Measurements from ENCODE around the gene EPN2.
A peak's percentile ranks its signal among the peaks of the same experiment; 100 is the strongest.

Gene EPN2

DNA sequence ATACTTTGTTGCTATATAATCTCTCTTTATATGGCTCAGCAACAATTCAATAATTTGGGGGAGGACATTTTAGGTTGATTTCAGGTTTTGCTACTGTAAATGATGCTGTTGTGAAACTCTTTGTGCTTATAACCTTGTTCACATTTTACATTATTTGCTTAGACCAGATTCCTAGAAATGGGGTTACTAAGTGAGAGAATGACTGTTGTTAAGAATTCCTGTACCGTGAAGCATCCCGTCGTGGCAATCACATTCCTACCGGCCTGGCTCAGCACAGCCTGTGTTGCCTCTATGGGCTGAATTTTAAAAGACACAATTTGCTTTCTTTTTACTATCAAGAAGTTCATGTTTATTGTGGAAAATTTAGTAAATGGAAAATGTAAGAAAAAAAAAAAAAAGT is 94.0 kb downstream of the EPN2 start:
- no peak for DNase-seq (ENCODE audit: low spot score)

DNA sequence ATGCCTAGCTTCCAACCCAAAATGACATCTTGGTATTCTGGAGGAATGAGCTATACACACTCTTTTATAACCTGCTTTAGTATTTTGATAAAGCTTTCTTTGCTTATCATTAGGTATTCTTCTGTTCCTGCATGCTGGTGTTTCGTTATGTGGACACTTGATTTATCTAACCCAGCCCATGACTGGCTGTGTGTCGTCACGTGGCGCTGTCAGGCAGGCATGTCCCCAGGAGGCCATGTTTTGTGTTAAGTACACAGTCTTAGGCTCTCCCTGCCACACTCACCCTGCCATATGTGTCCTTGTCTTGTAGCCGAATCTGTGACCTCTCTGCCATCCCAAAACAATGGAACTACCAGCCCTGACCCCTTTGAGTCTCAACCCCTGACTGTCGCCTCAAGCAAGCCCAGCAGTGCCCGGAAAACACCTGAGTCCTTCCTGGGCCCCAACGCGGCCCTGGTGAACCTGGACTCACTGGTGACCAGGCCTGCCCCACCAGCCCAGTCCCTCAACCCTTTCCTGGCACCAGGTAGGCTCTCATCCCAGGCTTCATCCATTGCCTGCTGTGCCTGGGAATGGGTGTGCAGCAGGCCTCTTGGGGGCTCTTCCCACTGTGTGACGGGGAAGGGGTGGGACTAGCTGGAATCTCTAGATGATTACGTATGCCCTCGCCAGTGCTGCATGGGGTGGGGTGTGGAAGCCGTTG is 94.5 kb downstream of the EPN2 start:
- DNase-seq (ENCODE audit: low spot score) = no peak

DNA sequence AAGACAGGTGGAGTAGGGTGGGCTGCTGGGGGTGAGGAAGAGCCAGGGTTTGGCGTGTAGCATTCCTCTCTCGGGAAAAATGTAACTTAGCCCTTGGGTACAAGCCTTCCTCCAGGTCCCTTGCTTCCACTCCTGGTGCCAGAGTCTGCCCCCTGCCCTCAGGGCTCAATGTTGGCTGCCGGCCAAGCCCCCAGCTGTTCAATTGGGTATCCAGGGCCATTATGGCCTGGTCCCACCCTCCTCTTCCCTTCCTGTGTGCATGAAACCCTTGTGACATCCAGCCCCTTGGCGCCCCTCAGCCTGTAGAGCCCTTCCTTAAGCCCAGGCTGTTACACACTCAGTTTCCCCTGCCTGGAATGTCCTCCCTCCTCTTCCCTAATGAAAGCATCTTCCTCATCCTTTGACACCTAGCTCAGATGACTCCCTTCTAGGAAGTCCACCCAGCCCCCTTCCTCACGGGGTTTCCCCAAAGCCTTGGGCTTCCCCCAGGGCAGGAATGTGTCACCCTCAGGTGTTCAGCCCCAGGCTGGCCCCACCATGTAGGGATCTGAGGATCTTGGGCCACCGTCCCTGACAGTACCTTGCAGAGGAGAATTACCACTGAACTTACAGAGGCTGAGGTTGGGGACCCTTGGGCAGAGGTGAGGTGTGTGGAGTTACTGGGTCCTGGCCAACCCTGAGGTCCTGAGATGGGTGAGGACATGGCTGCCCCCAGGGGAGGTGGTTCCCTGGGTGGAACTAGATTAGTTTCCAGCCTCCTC is 95.4 kb downstream of the EPN2 start:
- DNase-seq (ENCODE audit: low spot score) = no peak

DNA sequence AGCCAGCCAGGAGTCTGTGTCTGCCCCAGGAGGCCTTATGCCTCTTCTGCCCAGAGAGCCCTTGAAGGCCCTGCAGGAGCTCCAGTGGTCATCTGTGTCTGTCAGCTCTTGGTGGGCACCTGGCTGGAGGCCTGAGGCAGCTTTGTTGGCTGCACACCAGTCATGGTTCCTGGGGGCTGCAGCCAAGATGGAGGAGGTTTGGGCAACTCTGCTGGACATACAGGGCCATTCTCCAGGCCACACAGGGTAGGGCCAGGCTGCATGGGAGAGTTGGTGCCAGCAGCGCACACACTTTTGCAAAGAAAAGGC is 95.9 kb downstream of the EPN2 start:
- DNase-seq (ENCODE audit: low spot score) = no peak

DNA sequence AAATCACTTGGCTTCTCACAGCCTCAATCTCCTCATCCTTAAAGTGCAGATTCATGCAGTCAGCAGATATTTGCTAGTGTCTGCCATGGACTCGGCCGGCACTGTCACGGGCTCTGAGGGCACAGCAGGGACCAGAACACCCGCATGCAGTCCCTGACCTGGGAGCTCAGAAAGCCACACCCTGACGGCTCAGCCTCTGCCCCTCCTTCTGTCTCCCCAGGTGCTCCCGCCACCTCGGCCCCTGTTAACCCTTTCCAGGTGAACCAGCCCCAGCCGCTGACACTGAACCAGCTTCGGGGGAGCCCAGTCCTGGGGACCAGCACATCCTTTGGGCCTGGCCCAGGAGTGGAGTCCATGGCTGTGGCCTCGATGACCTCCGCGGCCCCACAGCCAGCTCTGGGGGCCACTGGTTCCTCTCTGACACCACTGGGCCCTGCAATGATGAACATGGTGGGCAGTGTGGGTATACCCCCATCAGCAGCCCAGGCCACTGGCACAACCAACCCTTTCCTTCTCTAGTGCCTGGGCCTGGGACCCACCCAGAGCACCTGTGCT is 96.6 kb downstream of the EPN2 start:
- DNase-seq (ENCODE audit: low spot score) = no peak

DNA sequence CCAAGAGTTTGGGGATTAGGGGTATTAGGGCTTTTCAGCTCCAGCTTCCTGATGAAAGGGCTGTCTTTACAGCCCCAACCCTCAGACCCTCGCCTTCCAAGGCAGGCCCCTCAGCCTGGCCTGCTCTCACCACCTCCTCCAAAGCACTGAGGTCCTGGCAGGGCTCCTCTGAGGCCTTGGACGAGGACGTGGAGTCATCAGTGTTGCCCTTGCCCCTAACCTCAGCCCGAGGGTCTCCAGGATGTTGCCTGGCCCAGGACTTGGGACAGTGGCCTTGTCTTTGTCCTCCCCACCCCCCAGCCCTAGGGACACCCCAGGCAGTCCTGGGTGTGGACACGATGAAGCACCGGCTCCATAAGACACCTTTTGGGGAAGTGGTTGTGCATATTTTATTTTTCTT is 97.2 kb downstream of the EPN2 start:
- no peak for DNase-seq (ENCODE audit: low spot score)

DNA sequence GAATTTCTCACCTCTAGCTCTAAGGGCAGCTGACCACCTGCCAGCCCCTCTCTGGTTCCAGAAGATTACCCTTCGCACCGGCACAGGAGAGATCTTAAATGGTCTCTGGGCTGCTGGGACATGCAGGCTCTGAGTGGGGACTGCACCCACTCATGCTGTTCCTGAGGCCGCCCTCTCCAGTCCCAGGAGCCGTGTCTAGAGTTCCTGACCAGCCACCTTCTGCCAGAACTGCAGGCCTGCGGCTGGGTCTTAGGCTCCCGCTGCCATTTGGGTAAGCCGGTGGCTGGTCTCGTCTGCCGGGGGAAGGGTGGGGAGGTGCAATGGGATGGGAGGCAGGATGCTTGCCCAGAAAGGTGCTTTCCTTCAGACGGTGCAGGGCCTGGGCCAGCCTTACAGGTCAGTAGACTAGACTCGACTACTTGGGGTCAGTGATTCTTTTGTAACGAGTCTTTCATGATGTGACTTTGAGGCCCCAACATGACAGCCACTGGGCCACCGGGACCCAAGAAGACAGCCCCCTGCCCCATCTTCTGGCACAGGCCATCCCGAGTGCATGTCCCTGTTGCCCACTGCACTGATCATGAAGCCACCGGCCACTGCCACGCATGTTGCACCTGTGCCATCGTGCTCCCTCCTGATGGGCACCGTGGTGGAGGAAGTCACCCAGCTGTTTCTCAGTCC is 98.9 kb downstream of the EPN2 start:
- no peak for DNase-seq (ENCODE audit: low spot score)

DNA sequence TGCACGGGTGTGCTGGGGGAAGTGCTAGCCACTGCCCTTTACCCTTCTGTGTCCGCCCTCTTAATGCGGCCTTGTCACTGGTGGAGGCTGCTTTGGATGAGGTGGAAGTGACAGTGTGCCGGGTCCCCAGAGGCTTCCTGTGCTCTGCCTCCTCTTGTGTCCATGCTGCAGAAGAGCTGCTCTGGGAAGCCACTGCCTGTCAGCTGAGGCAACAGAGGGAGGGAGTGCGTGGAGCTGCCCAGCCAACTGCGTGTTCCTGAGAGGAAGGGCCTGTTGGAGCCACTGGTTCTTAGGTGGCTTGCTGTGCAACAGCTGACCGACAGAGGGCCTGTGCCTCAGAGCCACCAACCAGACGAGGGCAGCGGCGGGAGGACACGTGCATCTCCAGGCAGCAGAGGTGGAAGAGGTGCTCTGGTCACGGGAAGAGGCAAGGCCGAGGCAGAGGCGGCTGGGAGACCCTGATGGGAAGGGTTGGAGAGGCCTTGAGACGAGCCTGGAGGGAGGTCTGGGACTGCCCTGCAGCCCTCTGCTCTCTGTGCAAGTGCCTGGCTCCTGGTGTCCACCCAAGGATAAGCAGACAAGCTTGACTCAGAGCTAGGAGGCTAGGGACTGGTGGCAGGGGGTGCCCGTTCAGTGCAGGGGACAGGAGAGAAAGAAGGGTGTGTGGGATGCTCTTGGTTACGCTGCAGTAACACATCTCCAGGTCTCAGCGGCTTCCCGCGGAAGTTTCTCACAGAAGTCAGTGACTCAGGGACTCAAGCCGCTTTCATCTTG is 100.0 kb downstream of the EPN2 start:
- DNase-seq (ENCODE audit: low spot score) = peak; percentile 64

DNA sequence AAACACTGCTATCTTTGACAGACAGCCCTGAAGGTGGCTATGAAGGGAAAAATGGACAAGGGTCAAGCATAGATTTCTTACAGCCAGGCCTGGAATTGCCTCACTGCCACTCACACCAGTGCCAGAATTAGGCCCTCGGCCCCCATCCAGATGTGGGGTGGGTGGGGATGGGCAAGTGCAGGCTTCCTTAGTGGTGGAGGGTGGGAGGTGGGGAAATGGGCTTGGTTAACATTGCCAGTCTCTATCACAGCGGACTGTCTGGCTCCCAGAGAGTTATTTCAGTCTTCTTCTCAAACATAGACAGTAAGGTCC is 100.5 kb downstream of the EPN2 start:
- no peak for DNase-seq (ENCODE audit: low spot score)

DNA sequence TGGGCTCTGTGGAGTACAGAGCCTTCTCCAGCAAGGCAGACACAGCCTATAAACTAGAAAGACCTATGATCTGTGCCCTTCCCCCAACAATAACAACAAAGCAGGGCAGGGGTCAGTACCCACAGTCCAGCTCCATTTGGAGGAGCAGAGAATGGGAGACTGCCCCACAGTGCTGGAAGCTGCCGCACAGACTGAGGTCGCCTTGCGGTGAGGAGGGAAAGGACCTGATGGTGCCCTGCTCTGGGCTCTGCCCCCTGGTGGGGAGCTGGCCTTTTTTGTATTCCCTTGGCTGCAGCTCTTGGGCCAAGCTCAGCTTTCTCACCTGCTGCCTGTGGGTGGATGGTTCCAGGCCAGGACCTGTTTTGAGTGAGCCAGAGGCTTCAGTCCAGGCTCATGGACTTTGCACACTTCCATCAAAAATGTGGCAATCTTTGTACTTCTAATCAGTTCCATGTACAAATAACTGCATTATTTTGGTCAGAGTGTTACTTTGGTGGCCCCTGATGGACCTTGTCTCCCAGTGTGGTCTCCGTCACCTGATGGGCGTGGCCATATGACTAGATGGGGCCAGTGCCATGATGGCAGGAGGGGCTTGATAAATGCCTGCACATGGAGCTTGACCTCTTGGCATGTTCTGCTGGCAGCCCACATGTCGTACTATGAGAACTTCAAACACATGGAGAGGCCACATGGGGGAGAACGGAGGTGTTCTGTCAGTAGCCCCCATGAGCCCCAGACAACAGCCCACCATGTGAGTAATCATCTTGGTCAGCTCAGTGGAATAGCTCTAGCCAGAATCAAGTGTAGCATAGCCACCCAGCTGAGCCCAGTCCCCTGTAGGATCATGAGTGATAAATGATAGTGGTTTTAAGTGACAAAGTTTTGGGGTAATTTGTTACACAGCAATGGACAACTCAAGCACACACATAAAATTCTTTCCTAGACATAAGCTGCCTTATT is 101.1 kb downstream of the EPN2 start:
- peak; percentile 60 for DNase-seq (ENCODE audit: low spot score)

DNA sequence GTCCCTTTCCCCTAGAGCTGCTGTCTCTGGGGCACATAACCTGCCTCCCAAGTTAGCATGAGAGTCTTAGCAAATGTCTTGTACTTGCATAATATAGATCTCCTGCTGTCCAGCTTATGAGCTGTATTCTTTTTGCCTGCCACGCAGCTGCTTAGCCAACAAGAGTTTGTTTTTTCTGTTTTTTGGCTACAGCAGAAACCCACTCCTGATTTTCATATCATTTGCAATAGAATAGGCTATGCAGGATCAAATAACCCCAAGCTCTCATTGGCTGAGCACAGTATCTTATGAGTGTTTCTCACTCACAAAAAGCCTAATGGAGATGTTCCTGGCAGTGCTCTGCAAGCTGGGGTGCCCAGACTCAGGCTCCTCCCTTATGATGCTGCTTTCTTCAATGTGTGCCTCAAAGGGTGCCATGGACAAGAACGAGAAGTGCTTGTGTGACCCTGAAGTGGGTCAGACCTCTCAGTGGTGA is 102.2 kb downstream of the EPN2 start:
- DNase-seq (ENCODE audit: low spot score) = no peak

DNA sequence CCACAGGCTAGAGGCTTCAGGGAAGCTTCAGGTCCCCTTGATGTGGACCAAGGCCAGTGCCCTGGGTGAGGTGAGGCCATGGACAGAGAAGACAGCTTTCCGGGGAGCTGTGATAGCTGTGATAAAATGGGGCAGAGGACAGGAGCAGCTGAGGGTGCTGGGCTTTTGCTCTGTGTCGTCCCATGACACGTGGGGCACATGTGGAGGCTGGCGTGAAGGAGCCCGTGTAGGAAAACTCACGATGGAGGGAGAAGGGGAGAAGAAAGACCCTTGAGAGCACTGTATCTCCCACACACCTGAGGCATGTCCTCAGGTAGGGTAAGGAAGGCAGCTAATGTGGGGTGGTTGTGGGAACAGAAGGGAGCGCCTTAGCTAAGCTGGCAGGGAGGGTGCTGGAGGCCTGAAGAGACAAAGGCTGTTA is 104.1 kb downstream of the EPN2 start:
- no peak for DNase-seq (ENCODE audit: low spot score)

DNA sequence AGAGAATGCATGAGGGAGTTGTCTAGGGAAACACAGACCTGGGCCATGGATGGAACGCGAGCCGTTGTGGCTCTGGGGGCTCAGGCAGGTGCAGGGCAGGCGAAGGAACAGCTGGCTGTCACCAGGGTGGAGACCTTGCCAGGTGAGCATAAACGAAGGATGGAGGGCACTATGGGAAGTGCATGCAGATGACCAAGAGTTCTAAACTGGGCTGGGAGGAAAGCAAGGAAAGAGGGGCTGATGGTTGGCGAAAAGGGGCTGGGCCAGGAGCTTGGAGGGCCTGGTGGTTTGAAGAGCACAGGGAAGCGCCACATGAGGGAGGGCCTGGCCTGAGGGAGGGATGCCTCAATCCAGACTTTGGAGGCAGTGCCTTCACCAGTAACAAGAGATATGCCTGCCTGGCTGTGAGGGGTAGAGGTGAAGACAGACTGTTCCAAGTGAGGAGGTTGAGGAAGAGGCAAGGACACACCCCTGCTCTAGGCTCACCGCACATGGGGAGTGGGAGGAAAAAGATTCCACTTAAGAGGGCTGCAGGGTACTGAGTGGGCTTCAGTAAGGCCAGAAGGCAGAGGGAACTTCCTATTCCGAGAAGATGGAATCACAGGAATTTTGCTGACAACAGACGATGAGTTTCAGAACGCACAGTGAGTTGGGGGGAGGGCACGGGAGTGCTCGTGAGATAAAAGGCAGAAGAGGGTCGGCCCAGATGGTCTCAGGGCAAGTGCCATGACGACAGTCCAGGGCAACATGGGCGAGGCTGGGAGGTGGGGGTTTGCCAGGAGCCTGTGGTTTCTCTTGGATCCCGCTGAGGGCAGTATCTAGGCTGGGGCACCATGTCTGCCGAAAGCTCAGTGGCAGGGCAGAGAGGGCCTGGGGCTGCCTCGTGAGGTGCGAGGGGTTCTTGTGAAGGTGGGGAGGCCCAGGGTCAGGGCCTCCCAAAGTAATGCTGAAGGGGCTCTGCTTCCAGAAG is 104.8 kb downstream of the EPN2 start:
- DNase-seq (ENCODE audit: low spot score) = no peak

DNA sequence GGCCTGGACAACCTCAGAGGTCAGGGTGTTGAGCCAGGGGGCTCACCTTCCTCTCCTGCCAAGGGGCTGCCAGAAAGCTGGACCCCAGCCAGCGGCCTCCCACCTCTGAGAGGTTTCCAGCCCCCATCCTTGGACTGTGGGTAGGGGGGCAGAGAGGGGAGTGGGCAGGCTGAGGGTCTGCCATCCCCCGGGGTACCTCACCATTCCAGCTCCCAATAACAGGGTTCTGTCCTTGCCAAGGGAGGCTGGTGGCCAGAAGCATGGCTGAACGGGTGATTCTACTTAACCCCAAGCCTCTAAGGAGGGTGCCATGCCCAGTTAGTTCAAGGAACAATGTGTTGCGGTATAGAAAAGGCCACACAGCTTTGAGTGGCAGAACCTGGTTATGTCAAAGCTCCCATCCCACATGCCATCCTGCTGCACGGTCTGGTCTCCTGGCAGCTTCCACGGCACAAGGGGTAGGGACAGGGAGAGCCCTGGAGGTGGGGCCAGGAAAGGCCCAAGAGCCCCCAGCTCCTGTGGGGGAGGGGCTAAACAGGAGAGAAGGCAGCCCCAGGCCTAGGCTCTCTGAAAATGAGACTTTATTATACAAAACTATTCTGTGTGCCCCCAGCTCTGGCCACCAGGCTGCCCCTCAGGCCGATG is 105.6 kb downstream of the EPN2 start:
- no peak for DNase-seq (ENCODE audit: low spot score)

DNA sequence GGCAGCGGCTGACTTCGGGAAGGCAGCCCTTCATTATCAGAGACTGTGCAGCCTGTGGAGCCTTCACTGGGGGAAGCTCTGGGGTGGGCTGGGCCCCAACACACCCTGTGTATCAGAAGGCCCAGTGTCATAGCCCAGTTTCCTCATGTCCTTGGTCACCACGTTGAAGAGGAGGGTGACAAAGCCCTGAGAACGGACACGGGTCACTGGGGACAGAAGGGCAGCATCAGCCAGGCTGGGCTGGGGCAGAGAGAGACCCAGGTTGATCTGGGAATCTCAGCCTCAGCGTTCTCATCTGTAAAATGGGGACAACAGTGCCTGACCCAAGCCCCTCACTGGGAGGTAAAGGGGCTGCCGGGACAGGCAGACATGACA is 106.1 kb downstream of the EPN2 start:
- no peak for DNase-seq (ENCODE audit: low spot score)

DNA sequence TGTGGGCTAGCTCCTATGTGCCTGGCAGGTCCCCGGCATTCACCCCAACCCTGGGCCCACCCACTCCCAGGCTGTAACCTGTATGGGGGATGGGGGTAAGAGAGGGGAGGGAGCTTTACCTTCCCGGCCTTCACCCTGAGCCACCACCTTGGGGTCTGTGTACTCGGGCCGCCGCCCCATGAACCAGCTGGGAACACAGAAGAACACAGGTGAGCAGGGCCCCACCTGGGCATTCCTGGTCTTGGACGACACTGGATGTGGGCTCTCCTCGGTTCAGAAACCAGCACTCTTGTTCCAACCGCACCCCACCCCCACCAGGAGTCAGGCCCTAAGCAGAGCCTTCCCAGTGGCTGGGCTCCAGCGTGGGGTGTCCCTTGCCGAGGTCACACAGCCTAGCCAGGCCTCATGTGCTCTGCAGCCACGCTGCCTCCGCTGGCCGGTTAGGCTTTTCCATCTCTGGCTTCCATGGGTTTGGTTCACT is 106.5 kb downstream of the EPN2 start:
- no peak for DNase-seq (ENCODE audit: low spot score)

DNA sequence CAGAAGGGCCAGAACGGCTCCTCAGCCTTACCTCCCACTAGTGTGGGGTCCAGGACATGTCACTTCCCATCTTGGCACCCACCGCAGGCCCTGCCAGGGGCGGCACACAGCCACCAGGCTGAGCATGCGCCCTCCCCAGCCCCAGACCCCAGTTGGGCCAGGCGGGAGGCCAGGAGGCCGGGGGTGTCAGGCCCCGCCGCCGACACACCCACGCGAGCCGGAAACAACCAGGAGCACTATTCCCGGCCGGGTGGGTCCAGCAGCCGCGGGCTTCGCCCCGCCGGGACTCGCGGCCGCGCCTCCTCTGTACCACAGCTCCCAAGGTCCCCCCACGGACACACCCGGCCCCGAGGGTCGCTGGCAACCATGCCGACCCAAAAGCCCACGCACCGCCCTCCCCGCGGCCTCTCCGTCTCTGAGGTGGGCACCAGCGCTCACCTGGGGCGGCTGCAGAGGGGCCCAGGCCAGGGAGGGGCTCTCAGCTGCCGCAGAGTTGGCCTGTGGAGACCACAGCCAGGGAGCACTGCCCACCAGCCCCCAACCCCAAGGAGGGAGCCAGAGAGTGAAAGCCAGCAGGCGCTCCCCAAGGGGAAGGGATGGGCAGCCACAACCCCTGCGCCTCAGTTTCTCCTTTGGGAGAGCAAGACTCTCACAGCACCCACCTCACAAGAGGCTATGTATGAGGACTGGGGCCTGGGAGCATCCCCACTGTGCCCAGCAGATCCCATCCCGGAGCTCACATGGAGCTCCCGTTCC is 107.3 kb downstream of the EPN2 start:
- DNase-seq (ENCODE audit: low spot score) = no peak

DNA sequence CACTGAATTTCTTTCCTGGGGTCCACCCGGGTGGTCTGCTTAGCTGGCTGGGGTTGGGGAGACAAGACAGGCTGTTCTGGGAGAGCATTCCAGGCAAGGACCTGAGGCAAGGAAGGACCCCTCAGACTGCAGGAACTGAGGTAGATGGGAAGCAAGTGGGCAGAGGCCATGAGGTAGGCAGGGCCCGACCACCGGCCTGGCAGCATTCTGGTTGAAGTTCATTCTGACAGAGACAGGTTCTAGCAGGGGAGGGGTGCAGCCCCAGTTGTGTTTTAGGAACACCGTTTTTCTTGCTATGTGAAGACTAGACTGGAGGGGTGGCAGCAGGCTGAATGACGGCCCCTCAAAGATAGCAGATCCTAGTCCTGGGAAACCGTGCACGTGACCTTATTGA is 107.9 kb downstream of the EPN2 start:
- DNase-seq (ENCODE audit: low spot score) = no peak
